GM12892 (cell line): ENCODE results near the gene HCRT.
"Not testable (repeated sequence)": the region's sequence is repeated elsewhere in the genome, so short reads cannot be mapped to it uniquely, and the experiment has no call there.

Experiments used
- DNase-seq: peaks from one replicate; pipeline ENCODE4 v3.0.0; 2011; ENCODE audit not compliant: insufficient read length
- FAIRE-seq: peaks from 2 replicates; lab custom pipeline; 2011; peaks lifted over from hg19 to GRCh38; lab: Jason Lieb, UNC
- POLR2A ChIP-seq: IDR thresholded peaks from 2 replicates; pipeline ENCODE4 v1.6.1; 2011; ENCODE audit warnings: low read depth, low read length, control low read depth
- POLR2AphosphoS5 ChIP-seq: IDR thresholded peaks from 2 replicates; pipeline ENCODE4 v1.6.1; 2011; ENCODE audit warnings: low read depth, low read length, control low read depth
- TAF1 ChIP-seq: IDR thresholded peaks from 2 replicates; pipeline ENCODE4 v1.6.1; 2011; ENCODE audit warnings: low read depth, mild to moderate bottlenecking, control low read depth, low read length, borderline replicate concordance

The HCRT gene

DNA sequence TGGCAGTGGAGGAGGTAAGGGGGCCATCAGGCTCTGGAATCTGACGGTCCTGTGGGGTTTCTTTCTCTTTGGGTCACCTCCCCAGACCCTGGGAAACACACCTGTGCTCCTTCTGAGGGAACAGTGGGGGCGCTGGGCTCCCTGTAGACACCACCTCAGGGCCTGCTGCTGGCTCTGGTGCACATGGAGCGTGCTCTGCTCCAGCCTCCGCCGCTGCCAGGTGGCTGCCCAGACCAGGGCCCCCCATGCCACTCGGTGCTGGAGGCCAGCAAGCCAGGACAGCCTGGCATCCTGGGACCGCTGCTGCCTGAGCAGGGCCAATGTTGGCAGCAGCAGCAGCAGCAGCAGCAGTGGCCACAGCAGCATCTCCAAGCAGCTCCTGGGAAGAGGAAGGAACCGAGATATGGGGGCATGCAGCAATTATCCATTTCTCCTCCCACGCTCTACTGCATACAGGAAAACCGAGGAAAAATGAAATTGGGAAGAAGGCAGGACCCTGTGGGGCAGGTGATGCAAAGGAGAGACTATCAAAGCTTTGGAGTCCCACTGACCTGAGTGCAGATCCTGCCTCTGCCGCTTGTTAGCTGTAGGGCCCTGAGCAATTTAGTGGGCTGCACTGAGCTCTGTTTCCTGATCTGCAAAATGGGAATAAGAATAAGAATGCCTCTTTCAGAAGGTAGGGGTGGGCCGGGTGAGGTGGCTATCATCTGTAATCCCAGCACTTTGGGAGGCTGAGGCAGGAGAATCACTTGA, 8.1 kb upstream of the HCRT start:
- TF ChIP-seq POLR2AphosphoS5 (no peak), POLR2A (no peak), TAF1 (no peak)

GRCh38 chr17:42192189-42193126, 7.2 kb upstream of the HCRT start:
- DNase-seq, result no peak
- FAIRE-seq, result no peak
- TF ChIP-seq POLR2A, result no peak
- TF ChIP-seq TAF1, result no peak
- TF ChIP-seq POLR2AphosphoS5, result no peak

More for the DNA sequence above, 8.1 kb upstream of the HCRT start:
- no peak for FAIRE-seq
- DNase-seq, result no peak

DNA sequence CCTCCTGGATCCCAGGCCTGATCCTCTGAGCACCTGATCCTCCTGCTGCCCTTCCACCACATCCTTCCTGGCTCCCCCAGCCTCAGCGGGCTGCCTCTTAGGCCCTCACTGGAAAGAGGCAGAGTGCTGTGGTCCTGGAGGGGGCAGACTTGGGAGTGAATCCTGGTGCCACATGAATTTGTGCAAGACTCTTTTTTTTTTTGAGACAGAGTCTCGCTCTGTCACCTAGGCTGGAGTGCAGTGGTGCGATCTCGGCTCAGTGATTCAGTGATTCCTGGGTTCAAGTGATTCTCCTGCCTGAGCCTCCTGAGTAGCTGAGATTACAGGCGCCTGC, 6.0 kb upstream of the HCRT start:
- FAIRE-seq (no peak), DNase-seq (no peak)
- TF ChIP-seq TAF1 (no peak), POLR2A (no peak), POLR2AphosphoS5 (no peak)

- FAIRE-seq, result no peak
- no peak for TF ChIP-seq POLR2A
- no peak for TF ChIP-seq TAF1
- no peak for TF ChIP-seq POLR2AphosphoS5
- DNase-seq, result no peak
Observed at GRCh38 chr17:42190491-42191274, 5.4 kb upstream of the HCRT start.

DNA sequence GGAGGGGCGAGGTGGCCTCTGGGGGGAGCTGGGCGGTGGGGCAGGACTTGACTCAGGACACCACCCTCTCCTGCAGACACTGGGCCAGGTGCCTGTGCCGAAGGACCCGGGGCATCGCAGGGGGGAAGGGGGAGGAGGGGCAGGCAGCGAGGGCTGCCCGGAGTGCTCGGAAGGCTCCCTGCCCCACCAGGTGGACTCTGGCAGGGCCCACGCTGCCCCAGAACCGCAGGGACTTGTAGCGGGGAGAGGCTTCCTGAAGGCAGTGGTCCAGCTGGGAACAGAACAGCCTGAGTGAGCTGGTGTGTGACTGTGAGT, 4.4 kb upstream of the HCRT start:
- TF ChIP-seq POLR2A (no peak), POLR2AphosphoS5 (no peak), TAF1 (no peak)
- FAIRE-seq, result no peak
- DNase-seq, result no peak

GRCh38 chr17:42188749-42189650, 3.7 kb upstream of the HCRT start:
- TF ChIP-seq POLR2AphosphoS5 (no peak), POLR2A (no peak), TAF1 (no peak)
- no peak for FAIRE-seq
- DNase-seq, result no peak

- TF ChIP-seq TAF1 (no peak), POLR2AphosphoS5 (no peak), POLR2A (no peak)
- FAIRE-seq (no peak), DNase-seq (no peak)
Observed at GRCh38 chr17:42187833-42188232, 2.6 kb upstream of the HCRT start.

DNA sequence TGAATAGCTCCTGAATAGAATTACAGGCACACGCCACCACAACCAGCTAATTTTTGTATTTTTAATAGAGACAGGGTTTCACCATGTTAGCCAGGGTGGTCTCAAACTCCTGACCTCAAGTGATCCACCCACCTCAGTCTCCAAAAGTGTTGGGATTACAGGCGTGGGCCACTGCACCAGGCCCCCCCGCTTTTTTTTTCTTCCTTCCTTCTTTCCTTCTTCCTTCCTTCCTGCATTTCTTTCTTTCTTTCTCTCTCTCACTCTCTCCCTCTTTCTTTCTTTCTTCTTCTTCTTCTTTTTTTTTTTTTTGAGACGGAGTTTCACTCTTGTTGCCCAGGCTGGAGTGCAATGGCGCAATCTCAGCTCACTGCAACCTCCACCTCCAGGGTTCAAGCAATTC, 939 bp upstream of the HCRT start:
- not testable (repeated sequence) for FAIRE-seq, DNase-seq

- FAIRE-seq (no peak), DNase-seq (no peak)
- TF ChIP-seq POLR2A (no peak), POLR2AphosphoS5 (no peak), TAF1 (no peak)
Observed at GRCh38 chr17:42185621-42185930, 324 bp upstream of the HCRT start.

- TF ChIP-seq POLR2A, result peak; percentile 37; the same call in 1 of the 2 replicates
- TF ChIP-seq TAF1, result 0 out of 2 replicates have a peak, but pooled peaks have one; percentile 22
- TF ChIP-seq POLR2AphosphoS5, result 0 out of 2 replicates have a peak, but pooled peaks have one; percentile 32
- DNase-seq, result peak; percentile 94
- FAIRE-seq, result peak; percentile 98
Observed at GRCh38 chr17:42183741-42184711, 1.2 kb downstream of the HCRT start.
